GM18508 (cell line): ENCODE results near the gene ARSA.
"Not testable (repeated sequence)": the region's sequence is repeated elsewhere in the genome, so short reads cannot be mapped to it uniquely, and the experiment has no call there.

Experiments used
- ATAC-seq: cut with Tn5 transposase; IDR thresholded peaks from one replicate; pipeline ENCODE4 v1.9.1; 2021; ENCODE audit warnings: moderate number of reproducible peaks; ENCODE audit not compliant: insufficient read depth, unreplicated experiment

Gene ARSA

DNA sequence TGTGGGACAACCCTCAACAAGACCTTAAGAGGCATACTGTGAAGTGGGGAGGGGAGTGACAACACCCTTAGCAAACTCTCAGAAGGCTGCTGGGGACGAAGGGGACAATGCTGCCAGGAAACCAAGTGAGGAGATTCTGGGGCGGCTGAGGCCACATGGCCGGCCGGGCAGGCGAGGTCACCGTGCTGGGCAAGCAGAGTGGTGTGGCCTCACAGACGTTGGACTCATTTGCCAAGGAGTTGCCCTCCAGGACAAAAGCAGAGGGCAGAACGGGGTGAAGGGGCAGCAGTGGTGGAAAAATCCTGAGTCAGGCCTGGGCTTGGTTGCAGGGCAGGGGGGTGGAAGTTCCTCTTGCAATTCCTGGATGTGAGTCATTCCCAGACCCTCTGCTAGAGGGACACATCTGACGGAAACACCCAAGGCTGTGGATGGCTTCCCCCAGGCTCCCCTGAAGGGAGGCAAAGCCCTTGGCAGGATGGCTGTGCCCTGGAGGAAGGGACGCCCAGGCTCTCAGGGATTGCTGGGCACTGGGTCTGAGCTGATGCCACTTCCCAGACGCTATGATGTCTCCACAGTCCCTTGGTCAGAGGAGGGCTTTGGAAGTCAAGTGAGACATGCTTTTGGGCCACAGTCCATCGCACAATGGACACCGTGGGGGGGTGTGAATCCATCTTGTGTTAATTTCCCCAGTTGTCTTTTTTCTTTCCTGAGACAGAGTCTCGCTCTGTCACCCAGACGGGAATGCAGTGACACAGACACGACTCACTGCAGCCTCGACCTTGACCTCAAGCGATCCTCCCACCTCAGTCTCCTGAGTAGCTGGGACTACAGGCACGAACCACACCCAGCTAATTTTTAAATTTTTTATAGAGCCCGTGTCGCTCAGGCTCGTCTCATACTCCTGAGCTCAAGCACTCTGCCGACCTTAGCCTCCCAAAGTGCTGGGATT lies 28.4 kb upstream of the ARSA start:
- ATAC-seq: no peak

- ATAC-seq: not testable (repeated sequence)
These were observed 26.7 kb upstream of the ARSA start for GRCh38 chr22:50654664-50655063.

- ATAC-seq: no peak
These were observed 25.3 kb upstream of the ARSA start for GRCh38 chr22:50653256-50653655.

- not testable (repeated sequence) for ATAC-seq
These were observed 15.8 kb upstream of the ARSA start for GRCh38 chr22:50643821-50644101.

- not testable (repeated sequence) for ATAC-seq
These were observed 15.3 kb upstream of the ARSA start for GRCh38 chr22:50643021-50643820.

DNA sequence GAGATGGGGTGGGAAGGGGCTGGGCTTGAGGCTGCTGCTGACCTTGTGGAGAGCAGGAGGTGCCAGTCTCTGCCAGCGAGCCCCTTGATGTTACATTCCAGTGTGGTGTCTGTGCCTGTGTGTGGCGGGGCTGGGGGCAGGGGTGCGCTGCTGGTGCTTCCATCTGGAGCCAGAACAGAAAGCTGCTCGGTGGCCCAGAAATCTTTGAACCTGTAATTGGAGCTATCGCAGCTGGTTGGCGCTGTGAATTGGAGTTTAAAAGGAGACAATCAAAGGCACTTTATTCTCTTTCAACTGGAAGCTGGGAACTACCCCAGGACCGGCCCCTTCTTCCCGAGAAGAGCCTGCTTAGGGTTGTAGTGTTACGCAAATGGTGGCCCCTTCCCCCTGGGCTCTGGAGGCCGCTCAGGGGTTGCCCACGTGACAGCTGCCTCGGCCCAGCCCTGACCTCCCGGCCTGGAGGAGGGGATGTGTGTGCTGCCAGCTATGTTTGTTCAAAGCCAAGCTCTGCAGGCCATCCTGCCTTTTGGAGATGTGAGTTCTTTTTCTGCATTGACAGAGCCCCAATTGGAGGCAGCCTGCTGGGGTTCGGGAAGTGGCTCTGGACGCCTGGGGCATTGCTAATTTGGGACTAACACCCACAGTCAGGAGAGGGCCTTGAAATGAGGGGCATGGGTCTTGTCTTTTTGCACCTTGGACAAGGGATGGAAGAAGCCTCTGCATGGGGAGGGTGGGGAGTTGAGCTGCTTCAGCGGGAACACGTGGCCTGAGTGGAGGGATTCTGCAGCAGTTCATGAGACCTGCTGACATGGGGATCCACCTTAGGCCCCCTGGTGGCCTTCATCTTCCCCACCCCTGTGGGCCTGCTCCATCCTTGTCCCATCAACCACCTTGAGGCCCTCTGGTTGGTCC lies 14.0 kb upstream of the ARSA start:
- no peak for ATAC-seq

DNA sequence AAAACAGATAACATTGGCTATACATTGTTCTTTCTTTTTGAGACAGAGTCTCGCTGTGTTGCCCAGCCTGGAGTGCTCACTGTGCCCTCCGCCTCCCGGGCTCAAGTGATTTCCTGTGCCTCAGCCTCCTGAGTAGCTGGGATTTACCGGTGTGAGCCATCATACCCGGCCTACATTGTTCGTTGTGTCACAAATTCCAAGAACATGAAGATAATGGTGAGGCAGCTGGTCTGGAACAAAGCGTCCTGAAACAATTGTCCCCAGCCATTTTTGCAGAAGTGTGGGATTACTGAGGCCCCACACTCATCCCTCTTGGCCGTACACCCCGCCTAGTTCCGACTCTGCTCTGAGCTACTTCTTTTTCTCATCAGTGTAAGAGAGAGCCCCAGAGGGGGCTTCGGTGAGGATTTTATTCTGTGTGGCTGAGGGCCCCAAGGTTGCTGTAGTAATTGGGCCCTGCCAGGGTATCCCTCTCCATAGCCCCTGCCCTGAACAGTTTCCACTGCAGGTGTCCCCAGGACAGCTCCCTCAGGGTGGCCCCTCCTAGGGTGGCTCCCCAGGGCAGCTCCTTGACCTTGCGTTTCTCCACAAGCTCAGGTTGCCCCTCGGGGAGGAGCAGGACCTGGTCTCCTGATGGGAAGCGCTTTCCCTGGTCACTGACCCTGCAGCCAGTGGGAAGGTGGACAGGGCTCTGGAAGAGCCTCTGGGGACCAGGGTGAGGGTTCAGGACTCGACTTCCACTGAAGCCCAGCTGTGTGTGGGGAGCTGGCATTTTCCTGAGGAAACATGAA lies 13.1 kb upstream of the ARSA start:
- ATAC-seq: no peak

GRCh38 chr22:50640296-50640695 lies 12.3 kb upstream of the ARSA start:
- not testable (repeated sequence) for ATAC-seq

GRCh38 chr22:50635591-50635990 lies 7.6 kb upstream of the ARSA start:
- ATAC-seq: no peak

GRCh38 chr22:50633771-50634170 lies 5.8 kb upstream of the ARSA start:
- no peak for ATAC-seq

DNA sequence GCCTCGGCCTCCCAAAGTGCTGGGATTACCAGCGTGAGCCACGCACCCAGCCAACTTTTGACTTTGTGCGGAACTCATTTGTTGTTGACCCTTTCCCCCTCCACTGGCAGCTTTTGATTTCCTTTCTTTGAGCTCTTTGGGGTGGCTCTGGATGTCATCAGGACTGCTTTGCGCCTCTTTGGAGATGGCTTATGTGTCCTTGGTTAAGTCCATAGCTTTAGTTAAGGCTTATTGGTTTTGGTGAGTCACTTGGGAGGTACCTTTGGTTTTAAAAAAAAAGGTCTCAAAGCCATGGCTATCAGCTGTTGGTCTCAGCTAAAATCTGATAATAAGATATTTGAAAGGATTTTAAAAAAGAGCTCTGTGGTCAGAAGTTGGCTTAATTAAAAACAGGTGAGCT lies 5.1 kb upstream of the ARSA start:
- no peak for ATAC-seq

GRCh38 chr22:50630376-50630775 lies 2.4 kb upstream of the ARSA start:
- ATAC-seq: no peak

GRCh38 chr22:50628543-50629134 lies 687 bp upstream of the ARSA start:
- no peak for ATAC-seq

DNA sequence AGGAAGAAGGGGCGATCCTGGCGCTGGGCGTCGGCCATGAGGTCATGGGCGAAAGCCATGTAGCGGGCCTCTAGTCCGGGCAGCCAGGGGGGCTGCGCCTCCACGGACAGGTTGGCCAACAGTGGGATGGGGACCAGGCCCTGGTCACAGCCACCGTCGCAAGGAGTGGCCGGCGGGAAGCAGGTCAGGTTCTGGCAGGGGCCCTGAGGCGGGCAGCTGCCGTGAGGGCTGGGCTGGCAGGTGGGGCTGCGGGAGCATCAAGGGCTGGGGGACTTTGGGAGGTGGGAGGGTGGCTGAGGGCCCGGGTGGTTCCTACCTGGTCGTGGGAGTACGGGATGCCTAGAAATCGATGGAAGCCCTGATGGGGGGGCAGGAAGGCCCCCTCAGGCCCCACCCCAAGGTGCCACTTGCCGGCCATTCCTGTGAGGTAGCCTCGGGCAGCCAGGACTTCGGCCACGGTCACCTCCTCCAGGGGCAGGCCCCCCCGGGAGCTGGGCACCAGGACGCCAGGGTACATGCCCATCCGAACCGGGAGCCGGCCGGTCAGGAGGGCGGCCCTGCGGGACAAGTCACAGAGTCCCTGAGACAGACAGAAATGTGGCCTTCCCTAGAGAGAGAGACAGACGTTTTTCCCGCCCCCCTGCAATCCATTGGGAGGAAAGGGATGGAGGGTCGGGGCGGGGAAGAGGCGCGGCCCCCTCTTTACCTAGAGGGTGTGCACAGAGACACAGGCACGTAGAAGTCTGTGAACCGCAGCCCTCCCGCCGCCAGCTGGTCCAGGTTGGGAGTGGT lies 906 bp downstream of the ARSA start:
- ATAC-seq: no peak

DNA sequence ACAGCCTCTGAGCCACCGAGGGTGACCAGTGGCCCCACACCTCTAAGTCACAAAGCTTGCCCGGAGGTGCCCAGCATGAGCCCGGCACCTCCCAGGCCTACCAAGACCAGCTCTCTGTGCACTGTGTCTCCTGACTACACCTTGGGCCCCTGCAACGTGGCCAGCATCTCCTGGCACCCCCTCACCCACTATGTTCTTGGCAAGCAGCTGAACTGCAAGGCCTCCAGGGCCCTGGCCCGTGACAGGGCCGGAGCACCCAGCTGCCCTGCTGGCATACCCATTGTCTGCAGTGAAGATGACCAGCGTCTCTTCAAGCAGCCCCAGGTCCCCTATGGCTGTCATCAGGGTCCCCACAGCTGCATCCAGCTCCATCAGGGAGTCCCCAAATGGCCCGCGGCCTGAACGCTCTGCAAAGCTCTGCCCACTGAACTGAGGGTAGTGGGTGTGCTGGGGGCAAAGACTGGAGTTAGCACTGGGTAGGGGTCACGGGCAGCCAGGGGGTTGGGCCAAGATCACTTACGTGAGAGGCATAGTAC lies 1.6 kb downstream of the ARSA start:
- ATAC-seq: no peak

- no peak for ATAC-seq
These were observed 2.2 kb downstream of the ARSA start for GRCh38 chr22:50625568-50626313.

GRCh38 chr22:50625131-50625567 lies 2.8 kb downstream of the ARSA start:
- ATAC-seq: no peak
